HG03439 (cell line): ENCODE results near the gene CHMP2A.

Source experiments
- ATAC-seq: cut with Tn5 transposase; IDR thresholded peaks from one replicate; pipeline ENCODE4 v1.9.1; 2021; ENCODE audit warnings: mild to moderate bottlenecking, moderate library complexity; ENCODE audit not compliant: unreplicated experiment

The CHMP2A gene

DNA sequence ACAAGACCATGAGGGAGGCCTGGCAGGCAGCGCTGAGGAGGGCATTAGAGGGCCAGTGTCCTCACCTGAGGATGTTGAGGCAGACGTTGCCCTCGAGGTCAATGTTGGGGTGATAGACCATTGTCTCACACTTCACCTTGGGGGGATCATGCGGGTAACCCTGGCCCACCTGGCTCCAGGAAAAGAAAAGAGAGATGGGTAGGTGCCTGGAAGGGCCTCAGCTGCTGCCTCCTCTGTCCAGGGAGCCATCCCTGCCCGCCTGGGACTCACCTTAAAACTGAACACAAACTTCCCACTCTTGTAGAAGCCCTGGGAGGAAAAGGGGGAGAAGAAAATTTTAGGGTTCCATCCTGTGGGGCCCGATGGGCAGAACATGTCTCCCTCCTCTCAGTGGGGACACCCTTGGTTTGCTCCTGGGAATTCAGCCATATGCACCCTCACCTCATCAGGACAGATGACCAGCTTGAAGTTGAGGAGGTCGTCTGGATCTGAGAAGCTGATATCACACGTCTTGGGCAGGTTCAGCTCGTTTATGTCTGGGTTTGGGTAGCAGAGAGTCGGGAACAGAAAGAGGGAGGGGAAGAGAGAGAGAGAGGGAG, 1.8 kb upstream of the CHMP2A start:
- no peak for ATAC-seq

- no peak for ATAC-seq
Measured at GRCh38 chr19:58555920-58556621, 1.2 kb upstream of the CHMP2A start.

DNA sequence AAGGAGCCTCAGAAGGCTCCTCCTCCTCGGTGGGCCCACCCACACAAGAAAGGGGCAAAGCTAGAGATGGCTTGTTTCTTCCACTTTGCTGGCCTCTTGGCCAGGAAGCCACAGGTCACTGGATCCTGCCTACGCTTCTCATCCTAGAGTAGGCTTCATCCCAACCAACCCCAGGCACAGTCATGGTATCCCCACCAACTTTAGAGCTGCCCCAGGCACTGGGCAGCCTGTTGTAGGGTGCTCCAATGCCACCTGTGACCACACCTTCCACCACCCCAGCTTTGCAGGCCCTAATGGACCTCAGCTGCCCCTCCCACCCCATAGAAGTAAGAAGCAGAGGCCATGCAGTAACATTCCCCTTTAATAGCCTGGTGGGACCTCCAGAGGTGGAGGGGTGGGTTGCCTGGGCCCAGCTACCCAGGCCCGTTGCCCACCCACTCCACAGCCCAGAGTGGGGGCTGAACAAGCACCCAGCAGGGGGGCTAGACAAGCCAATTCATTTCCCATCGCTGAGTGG, 522 bp upstream of the CHMP2A start:
- ATAC-seq: no peak

GRCh38 chr19:58553799-58554493, 959 bp downstream of the CHMP2A start:
- no peak for ATAC-seq

DNA sequence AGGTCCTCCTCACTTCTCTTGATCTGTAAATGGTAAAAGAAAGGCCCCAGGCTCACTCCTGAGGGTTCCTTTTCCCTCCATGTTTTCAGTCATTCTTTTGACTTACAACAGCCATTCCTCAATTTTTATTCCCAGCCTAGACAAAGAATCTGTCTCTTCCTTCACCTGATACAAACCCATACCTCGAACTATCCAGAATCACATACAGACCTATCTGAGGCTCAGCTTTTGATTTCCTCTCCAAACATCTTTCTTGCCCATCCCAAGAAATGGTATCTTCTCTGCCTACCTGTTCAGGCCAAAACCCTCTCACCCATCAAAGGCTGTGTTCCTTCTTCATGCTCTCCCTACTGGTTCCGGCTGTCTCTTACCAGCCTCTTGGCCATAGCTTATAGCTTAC, 2.2 kb downstream of the CHMP2A start:
- no peak for ATAC-seq

DNA sequence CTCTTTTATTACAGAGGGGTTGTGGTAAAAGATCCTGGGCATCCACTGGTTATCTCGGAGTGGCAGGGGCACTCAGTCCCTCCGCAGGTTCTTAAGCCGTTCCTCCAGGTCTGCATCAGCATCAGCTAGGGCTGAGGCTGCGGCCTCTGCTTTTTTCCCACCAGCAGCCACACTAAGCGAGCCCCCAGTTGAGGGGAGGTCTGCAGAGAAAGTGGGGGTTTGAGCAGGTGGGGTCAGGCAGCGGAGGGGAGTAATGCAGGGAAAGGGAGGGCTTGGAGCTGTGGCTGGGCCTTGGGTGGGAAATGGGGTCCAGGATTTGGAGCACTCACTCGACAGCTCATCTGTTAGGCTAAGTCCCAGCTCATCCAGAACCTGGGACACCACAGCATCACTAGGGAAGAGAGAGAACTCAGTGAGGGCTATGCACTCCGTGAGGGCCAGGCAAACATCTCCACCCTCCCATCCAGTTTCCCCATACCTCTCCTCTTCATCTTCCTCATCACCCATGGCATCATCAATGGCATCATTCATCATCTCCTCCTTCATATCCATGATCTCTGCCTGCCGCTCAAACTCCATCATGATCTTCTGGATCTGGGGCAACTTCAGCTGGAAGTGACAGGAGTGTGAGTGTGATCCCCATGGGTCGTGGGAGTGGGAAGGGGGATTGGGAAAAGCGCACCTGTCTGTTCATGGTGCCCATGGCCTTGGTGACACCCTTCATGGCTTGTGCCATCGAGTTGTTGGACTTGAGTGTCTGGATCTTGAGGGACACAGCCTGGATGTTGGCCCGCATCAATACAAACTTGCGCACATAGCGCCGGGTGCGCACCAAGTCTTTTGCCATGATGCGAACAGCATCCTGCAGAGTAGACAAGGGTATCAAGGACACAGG, 3.1 kb downstream of the CHMP2A start:
- ATAC-seq: no peak

GRCh38 chr19:58551123-58551497, 3.8 kb downstream of the CHMP2A start:
- ATAC-seq: no peak

DNA sequence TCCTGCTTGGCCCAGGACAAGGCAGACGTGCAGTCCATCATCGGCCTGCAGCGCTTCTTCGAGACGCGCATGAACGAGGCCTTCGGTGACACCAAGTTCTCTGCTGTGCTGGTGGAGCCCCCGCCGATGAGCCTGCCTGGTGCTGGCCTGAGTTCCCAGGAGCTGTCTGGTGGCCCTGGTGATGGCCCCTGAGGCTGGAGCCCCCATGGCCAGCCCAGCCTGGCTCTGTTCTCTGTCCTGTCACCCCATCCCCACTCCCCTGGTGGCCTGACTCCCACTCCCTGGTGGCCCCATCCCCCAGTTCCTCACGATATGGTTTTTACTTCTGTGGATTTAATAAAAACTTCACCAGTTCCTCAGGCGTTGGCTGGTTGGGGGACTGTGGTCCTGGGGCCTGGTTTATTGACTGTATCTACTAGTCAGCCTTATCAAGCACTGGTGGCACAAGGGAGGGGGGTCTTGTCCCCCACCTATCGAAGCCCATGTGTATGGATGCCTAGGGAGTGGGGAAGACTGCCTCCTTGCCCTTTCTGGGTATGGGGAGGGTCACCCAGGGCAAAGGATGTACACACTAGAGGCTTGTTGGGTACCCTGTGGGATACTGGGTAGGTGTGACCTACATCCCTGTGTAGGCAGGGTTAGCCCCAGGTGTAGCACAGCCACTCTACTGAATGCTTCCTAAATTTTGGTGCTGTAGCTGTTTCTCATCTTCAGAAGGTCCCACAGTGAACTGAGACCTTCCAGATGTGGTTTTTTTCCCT, 4.4 kb downstream of the CHMP2A start:
- ATAC-seq: no peak

GRCh38 chr19:58549664-58550361, 5.1 kb downstream of the CHMP2A start:
- no peak for ATAC-seq

- no peak for ATAC-seq
Measured at GRCh38 chr19:58548859-58549663, 5.8 kb downstream of the CHMP2A start.

DNA sequence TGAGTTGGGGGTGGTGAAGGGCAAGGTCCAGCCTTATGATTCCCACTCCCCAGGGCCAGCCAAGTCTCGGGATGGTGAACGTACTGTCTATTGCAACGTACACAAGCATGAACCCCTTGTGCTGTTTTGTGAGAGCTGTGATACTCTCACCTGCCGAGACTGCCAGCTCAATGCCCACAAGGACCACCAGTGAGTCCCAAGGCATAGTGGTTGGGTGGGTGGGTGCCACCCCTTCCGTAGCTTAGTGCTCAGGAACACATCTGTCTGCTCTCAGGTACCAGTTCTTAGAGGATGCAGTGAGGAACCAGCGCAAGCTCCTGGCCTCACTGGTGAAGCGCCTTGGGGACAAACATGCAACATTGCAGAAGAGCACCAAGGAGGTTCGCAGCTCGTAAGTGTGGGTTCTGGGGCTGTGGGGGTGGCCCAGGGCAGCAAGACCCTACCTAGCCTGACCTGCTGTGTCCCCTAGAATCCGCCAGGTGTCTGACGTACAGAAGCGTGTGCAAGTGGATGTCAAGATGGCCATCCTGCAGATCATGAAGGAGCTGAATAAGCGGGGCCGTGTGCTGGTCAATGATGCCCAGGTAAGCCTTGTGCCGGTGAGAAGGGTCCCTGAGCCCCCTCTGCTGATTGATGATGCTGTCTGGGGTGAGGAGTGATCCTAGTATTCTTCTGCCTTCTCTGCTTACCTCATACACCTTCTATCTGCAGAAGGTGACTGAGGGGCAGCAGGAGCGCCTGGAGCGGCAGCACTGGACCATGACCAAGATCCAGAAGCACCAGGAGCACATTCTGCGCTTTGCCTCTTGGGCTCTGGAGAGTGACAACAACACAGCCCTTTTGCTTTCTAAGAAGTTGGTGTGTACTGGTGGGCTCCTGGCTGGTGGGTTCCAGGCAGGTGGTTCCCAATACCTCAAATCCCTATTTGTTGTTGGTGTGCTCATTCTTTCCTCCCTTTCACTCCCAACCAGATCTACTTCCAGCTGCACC, 7.3 kb downstream of the CHMP2A start:
- no peak for ATAC-seq

DNA sequence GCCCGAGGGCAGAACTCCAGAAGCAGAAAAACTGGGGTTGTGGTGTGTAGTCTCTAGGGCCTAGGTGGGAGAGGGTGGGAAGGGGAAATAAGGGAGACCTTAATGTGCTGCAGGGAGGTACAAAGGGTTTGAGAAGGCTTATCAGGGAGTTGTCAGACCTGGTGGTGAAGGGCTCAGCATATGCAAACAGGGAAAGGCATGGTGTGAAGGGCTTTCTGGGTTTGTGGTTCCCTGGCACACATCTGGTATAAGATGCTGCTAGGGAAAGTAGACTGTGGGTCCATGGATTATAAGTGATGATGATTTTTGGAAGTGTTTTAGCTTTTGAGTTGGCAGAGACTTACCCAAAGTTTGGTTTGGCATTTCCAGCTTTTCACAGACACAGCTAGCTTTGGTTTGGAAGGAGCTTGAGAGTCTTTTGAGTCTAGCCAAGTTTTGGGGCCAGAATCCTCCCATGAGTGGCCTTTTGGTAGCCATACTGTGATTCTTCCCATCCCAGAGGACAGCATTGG, 8.8 kb downstream of the CHMP2A start:
- no peak for ATAC-seq

GRCh38 chr19:58545286-58546018, 9.5 kb downstream of the CHMP2A start:
- ATAC-seq: no peak

DNA sequence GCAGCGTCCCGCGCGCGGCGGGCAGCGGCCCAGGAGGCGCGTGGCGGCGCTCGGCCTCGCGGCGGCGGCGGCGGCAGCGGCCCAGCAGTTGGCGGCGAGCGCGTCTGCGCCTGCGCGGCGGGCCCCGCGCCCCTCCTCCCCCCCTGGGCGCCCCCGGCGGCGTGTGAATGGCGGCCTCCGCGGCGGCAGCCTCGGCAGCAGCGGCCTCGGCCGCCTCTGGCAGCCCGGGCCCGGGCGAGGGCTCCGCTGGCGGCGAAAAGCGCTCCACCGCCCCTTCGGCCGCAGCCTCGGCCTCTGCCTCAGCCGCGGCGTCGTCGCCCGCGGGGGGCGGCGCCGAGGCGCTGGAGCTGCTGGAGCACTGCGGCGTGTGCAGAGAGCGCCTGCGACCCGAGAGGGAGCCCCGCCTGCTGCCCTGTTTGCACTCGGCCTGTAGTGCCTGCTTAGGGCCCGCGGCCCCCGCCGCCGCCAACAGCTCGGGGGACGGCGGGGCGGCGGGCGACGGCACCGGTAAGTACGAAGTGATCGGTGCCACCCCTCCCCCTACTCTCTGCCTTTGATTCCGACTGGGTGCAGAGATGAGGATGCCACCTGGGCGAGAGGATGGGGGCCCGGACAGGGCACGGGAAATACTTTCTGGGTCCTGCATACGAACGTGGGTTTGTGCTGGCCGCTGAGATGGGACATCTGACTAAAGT, 10.2 kb downstream of the CHMP2A start:
- peak; percentile 51 for ATAC-seq

DNA sequence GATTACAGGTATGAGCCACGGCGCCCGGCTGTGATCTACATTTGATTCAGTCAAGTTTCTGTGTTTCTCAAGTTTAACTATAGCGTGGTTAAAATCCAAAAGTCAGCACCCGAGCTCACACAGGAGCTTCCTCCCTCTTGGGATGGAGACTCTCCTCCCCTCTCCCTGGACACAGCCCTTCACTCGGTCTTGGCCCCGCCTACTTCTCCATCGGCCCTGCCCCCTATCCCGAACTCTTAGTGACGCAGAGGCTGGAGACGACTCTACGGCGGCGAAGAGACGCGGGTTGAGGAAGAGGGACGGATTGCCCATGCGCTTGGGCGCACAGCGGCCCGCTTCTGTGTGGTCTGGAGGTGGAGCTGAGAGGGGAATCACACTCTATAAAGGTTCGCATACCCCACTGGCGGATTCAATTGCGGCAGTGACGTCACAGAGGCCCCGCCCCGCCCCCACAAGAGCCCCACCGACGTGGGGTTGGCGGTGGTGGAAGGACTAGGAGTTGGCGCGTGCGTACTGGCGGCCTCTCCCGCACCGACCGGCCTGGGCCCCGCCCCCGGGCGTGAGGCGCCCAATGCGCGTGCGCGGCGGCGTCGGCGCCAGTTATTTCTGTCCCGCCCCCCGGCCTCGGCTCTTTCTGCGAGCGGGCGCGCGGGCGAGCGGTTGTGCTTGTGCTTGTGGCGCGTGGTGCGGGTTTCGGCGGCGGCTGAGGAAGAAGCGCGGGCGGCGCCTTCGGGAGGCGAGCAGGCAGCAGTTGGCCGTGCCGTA, 10.9 kb downstream of the CHMP2A start, which contains the start of gene TRIM28:
Gene TRIM28, plus strand, starts transcription at position 239 of the 765 bp plus-strand sequence. CDS start 694 bp downstream, outside the sequence.
- peak; percentile 81 for ATAC-seq
